Measurements from ENCODE around the gene ARL3. TPM values are rescaled to one million over a fixed set of nuclear protein-coding genes. Genes with fewer than 3 reads are reported as not detected.

ARL3 gene
- total RNA-seq, 1 experiment from 2014 or later, result 16.5 TPM

GRCh38 chr10:102650655-102651454 lies 63.3 kb downstream of the ARL3 start:
- Histone ChIP-seq H3K56ac (ENCODE audit: insufficient read length, low read depth, low read length) (no peak overlapping the region), H3K27ac (ENCODE audit: insufficient read length, low read depth, low read length) (no peak overlapping the region), H3K79me1 (ENCODE audit: insufficient read depth, low read depth, low read length, poor library complexity, severe bottlenecking) (peaks cover 6% of the 10 kb centered on the region), H3K4me1 (ENCODE audit: insufficient read depth, low read length) (peaks cover 5% of the 10 kb centered on the region; the same call in 1 of the 2 replicates), H3K79me2 (ENCODE audit: insufficient read depth, low read length) (peaks cover 21% of the 10 kb centered on the region; the same call in 1 of the 2 replicates), H3K23ac (ENCODE audit: insufficient read length, low read depth, low read length) (no peak overlapping the region), H4K5ac (ENCODE audit: insufficient read length, low read depth, low read length) (no peak overlapping the region), H3T11ph (ENCODE audit: low read length) (no peak overlapping the region), H3K9ac (ENCODE audit: extremely low read depth, insufficient read length, low read length) (no peak overlapping the region), H3K18ac (ENCODE audit: insufficient read length, low read depth, low read length) (no peak overlapping the region), H4K8ac (replicated peaks; ENCODE audit: insufficient read length, low read depth, low read length) (no peak overlapping the region), H3K23me2 (ENCODE audit: insufficient read length, low read depth, low read length, poor library complexity, severe bottlenecking) (peaks cover 7% of the 10 kb centered on the region), H2BK120ac (ENCODE audit: low read depth, low read length, poor library complexity, severe bottlenecking) (no peak overlapping the region), H2BK20ac (ENCODE audit: low read depth, low read length, poor library complexity, severe bottlenecking) (no peak overlapping the region), H3K9me3 (ENCODE audit: control insufficient read depth, low read depth, low read length) (no peaks in the 10 kb centered on the region), H2BK5ac (ENCODE audit: insufficient read length, low read length) (no peak overlapping the region), H2BK12ac (ENCODE audit: insufficient read length, low read depth, low read length) (no peak overlapping the region), H3K4me2 (ENCODE audit: insufficient read depth, insufficient read length, low read length) (no peak overlapping the region), H2AFZ (ENCODE audit: low read length) (no peak overlapping the region), H4K91ac (ENCODE audit: insufficient read length, low read depth, low read length) (no peak overlapping the region), H3K14ac (ENCODE audit: insufficient read depth, low read length) (no peak overlapping the region; the same call in 1 of the 2 replicates), H2AK5ac (ENCODE audit: insufficient read length, low read length) (no peak overlapping the region), H4K20me1 (ENCODE audit: control insufficient read depth, insufficient read depth, insufficient read length) (no peaks in the 10 kb centered on the region), H3K4ac (ENCODE audit: low read depth, low read length) (no peak overlapping the region), H3K27me3 (ENCODE audit: insufficient read depth, low read length) (no peaks in the 10 kb centered on the region), H2BK15ac (ENCODE audit: low read depth, low read length) (no peak overlapping the region)
- peaks cover 61 to 74% of the 10 kb centered on the region in 2 experiments for H3K4me1 Mint-ChIP-seq
- H3K27me3 Mint-ChIP-seq (ENCODE audit: low read depth), result no peaks in the 10 kb centered on the region
- H3K9me3 Mint-ChIP-seq, result no peaks in the 10 kb centered on the region
- H3K36me3 Mint-ChIP-seq (ENCODE audit: insufficient read depth in 1 of 3, low read depth in 3 of 3), result peaks cover 8 to 36% (median 28%) of the 10 kb centered on the region in 3 experiments; a peak in 6 of 7 replicates
- H3K4me3 Mint-ChIP-seq, result peak overlapping the region in 1 of 2 experiments; percentile 20; a peak in 1 of 5 replicates
- peak overlapping the region in 2 of 3 experiments; percentile 44 to 68; a peak in 3 of 7 replicates for H3K27ac Mint-ChIP-seq
- DNase-seq, result no peak
- no CpG with 5 or more reads among the region's 11 CpGs for WGBS (ENCODE audit: extremely low coverage, insufficient read length, low lambda C conversion rate)
- no peak for TF ChIP-seq CTCF (conservative IDR thresholded peaks at IDR 0.05)
